Activated CD8-positive, alpha-beta memory T cell treated with anti-CD3 and anti-CD28 coated beads, Interleukin-2, amount 50 U/mL, for 48 hours (primary cell): ENCODE results near the gene GPC4.
"Not testable (repeated sequence)": the region's sequence is repeated elsewhere in the genome, so short reads cannot be mapped to it uniquely, and the experiment has no call there.

Source experiments
- DNase-seq: peaks from one replicate; pipeline ENCODE4 v3.0.0-alpha.2; 2020

The GPC4 gene

GRCh38 chrX:133302775-133303445 lies 112.4 kb downstream of the GPC4 start:
- DNase-seq, result no peak

GRCh38 chrX:133300591-133300990 lies 114.7 kb downstream of the GPC4 start:
- DNase-seq, result no peak

GRCh38 chrX:133297284-133297683 lies 118.0 kb downstream of the GPC4 start:
- no peak for DNase-seq

- no peak for DNase-seq
Measured at GRCh38 chrX:133294126-133294525, 121.2 kb downstream of the GPC4 start.

DNA sequence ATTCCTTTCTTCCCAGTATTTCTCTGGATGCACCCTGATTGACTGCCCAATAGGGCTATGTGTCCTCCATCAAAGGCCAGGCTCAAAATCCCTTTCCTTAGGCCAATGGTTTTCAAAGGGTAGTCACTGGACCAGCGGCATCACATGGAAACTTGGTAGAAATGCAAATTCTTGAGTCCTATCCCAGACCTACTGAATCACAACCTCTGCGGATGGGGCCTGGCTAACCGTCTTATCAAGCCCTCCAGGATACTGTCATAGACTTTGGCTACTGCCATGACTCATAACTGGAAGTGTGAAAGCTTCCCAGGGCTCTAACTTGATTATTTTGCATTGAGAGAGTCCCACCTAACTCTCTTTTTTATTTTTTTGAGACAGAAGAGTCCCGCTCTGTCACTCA lies 125.2 kb downstream of the GPC4 start:
- no peak for DNase-seq

DNA sequence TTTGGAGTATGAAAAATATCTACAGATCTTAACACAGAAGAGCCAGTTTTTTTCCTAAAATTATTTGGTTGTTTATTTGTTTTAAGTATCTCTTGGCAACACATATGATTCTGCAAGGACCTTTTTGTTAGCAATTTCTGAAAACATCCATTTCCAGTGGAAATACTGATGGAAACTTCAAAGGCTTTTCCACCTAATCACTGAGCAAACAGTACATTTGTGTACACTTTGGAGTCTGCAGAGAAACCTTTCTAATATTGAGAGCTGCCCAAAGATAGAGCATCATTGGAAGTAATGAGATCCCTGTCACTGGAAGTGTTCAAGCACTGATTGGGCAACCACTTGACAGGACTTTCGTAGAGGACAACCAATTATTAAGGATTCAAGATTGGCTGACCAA lies 127.4 kb downstream of the GPC4 start:
- DNase-seq, result no peak

GRCh38 chrX:133285341-133285740 lies 129.9 kb downstream of the GPC4 start:
- no peak for DNase-seq

- not testable (repeated sequence) for DNase-seq
Measured at GRCh38 chrX:133279112-133279730, 136.1 kb downstream of the GPC4 start.

GRCh38 chrX:133273180-133273579 lies 142.1 kb downstream of the GPC4 start:
- DNase-seq, result no peak

GRCh38 chrX:133269168-133269567 lies 146.1 kb downstream of the GPC4 start:
- DNase-seq, result no peak

- DNase-seq, result no peak
Measured at GRCh38 chrX:133267621-133268020, 147.7 kb downstream of the GPC4 start.

- DNase-seq, result no peak
Measured at GRCh38 chrX:133265331-133265730, 150.0 kb downstream of the GPC4 start.

- no peak for DNase-seq
Measured at GRCh38 chrX:133258481-133258880, 156.8 kb downstream of the GPC4 start.

- no peak for DNase-seq
Measured at GRCh38 chrX:133254666-133255065, 160.6 kb downstream of the GPC4 start.

DNA sequence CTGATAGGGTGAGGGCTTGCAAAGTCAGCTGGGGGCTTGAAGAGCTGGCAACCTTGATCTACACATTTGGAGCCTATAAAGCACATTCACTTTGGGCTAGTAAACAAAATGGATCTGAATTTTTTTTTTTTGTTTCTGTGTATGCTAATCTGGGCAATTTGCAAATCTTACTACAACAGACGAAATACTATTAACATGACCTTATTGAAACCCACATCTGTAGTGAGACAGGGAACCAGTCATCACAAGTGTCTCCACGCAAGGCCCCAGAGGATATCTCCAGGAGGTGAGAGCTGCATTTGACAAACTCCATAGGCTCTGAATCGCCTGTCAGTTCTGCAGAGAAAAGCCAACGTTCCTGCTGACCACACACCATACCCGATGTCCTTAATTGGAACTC lies 164.1 kb downstream of the GPC4 start:
- DNase-seq, result no peak

DNA sequence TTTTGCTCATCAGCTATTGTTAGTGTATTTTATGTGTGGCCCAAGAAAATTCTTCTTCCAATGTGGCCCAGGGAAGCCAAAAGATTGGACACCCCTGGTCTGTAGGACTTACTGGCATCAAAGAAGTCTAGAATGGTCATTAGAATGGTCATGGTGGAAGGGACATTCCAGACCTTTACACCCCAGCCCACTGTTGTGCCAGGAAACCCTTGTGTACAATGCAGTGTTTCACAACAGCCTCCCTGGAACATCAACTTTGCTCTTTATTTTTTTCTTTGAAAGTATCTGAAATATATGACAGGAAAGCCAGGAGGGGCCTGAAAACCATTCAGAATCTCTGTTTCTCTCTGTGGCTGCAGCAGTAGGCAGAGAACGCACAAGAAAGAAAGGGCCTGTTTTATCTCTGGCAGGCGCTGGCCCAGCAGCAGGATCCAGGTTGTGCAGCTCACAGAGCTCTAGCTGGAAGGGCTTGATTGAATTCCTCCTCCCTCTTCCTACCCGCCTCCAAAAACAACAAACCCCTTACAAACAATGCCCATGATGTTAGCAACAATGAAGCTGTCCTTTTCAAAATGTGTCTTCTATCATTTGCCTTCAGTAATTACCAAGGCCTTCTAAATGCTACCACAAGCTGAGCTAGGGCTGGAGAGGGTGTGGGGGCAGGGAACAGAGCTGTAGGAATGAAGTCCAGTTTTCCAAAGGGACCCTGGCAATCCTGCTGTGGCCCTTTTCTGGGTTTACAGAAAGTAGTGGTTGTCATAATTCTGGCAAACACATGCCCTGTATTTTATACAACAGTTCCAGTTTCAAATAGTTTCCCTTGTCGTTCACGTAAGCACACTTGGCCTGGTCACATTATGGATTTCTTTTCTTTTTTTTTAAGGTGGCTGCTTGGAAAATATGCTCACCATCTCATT lies 164.8 kb downstream of the GPC4 start:
- DNase-seq, result no peak
